ENCODE data around the gene HNRNPUL2. TPM values are rescaled to one million over a fixed set of nuclear protein-coding genes. Genes with fewer than 3 reads are reported as not detected.

HNRNPUL2 gene
- total and polyA plus RNA-seq, 9 of the 15 experiments (the other 6 are each of a cell fraction or from before 2014, with no cell fraction given) = 0.89 to 44.3 (median 15.2) TPM

- H3K4me3 ChIP-seq = peak within 1 kb of the TSS; percentile 72
- intact Hi-C loops (cut with micrococcal nuclease) = loop anchor here (2.0 to 5.0 kb wide), 2 partner anchors 19 to 310 kb away; partner anchors contain the start of gene HNRNPUL2
- peak within 1 kb of the TSS; percentile 23 for H2AFZ ChIP-seq (ENCODE audit: low read depth, low read length)
- WGBS (ENCODE audit: insufficient coverage, low coverage, missing lambda C conversion rate) = 50% methylated on average over 10 of the region's 10 CpGs
- no TSS peak for BruUV-seq (replicated peaks)
- H3K9ac ChIP-seq (ENCODE audit: insufficient read depth in 1 of 2, low read depth in 2 of 2, low read length in 2 of 2) = peak within 1 kb of the TSS; percentile 7 to 89; a peak in 2 of 4 replicates
- H3K27me3 ChIP-seq (ENCODE audit: control insufficient read depth in 2 of 2, insufficient read depth in 2 of 2, low read length in 2 of 2) = no peaks in the 10 kb centered on the region
- DNase-seq (ENCODE audit: extremely low read depth in 1 of 4, low spot score in 3 of 4) (peak; percentile 67 to 77 (median 70)), ATAC-seq (peak; percentile 53), FAIRE-seq (peak; percentile 78)
- H3K36me3 ChIP-seq (ENCODE audit: control insufficient read depth, insufficient read depth, low read length) = peaks cover 68% of the 10 kb centered on the region
- H4K20me1 ChIP-seq (replicated peaks; ENCODE audit: control insufficient read depth, insufficient read depth, low read length) = peaks cover 3% of the 10 kb centered on the region; the same call in 1 of the 2 replicates
- H3K9me1 ChIP-seq (ENCODE audit: control insufficient read depth, insufficient read depth, low read length) = peaks cover 2% of the 10 kb centered on the region
- in situ Hi-C loops (cut with MboI) = no loop called here
- H3K9me3 ChIP-seq (replicated peaks; ENCODE audit: control insufficient read depth, insufficient read depth, low read depth, low read length) = no peaks in the 10 kb centered on the region
- H3K79me2 ChIP-seq (ENCODE audit: control insufficient read depth, insufficient read depth, low read length) = peaks cover 14% of the 10 kb centered on the region
- H3K4me2 ChIP-seq (ENCODE audit: insufficient read depth, low read length) = peak within 1 kb of the TSS; percentile 78
- POLR2A ChIA-PET = interaction anchor here (0.9 to 4.1 kb wide), 14 partner anchors 10 to 148 kb away, joined by 3 to 31 read pairs (median 6); partner anchors contain the start of genes C11orf98, CSKMT, HNRNPUL2 and TTC9C
- CTCF ChIA-PET (ENCODE audit: low intra/inter-chr PET ratio) = no interaction called here
- peaks cover 29 to 42% of the 10 kb centered on the region in 2 experiments for H3K4me1 ChIP-seq (replicated peaks in 1 of 2; ENCODE audit: control insufficient read depth in 2 of 2, insufficient read depth in 2 of 2, low read length in 2 of 2)
- peak within 1 kb of the TSS; percentile 57 for H3K27ac ChIP-seq (ENCODE audit: extremely low read depth, low read depth, low read length)
- no peak for TF ChIP-seq ZC3H4 (CRISPR knock-in tag; IDR thresholded peaks at IDR 0.05; ENCODE audit: borderline replicate concordance)
- peak; percentile 82 for TF ChIP-seq ZNF740 (CRISPR knock-in tag; IDR thresholded peaks at IDR 0.05)
- no peak for TF ChIP-seq ZNF740 (tag; IDR thresholded peaks at IDR 0.05)
- no peak for TF ChIP-seq ZNF134 (CRISPR knock-in tag; conservative IDR thresholded peaks at IDR 0.05)
- TF ChIP-seq TCF7L2 (IDR thresholded peaks at IDR 0.05; ENCODE audit: low read depth, low read length) = peak; percentile 84
- peak in 1 of 2 experiments; percentile 71; a peak in 1 of 4 replicates for TF ChIP-seq RCOR1 (IDR thresholded peaks at IDR 0.05; ENCODE audit: borderline replicate concordance in 1 of 2, low read depth in 2 of 2, low read length in 2 of 2)
- peak; percentile 82 for TF ChIP-seq BHLHE40 (IDR thresholded peaks at IDR 0.05; ENCODE audit: low read length)
- TF ChIP-seq ZBTB33 (CRISPR knock-in tag; IDR thresholded peaks at IDR 0.05) = peak; percentile 69
- peak; percentile 75; the same call in 1 of the 2 replicates for TF ChIP-seq MBD2 (IDR thresholded peaks at IDR 0.05; ENCODE audit: borderline replicate concordance, low read depth)
- no peak for TF ChIP-seq GTF2A2 (tag; IDR thresholded peaks at IDR 0.05)
- no peak for TF ChIP-seq XRCC3 (IDR thresholded peaks at IDR 0.05)
- TF ChIP-seq ATF7 (IDR thresholded peaks at IDR 0.05) = peak; percentile 96
- no peak for TF ChIP-seq IRF2 (CRISPR knock-in tag; IDR thresholded peaks at IDR 0.05)
- 0 out of 2 replicates have a peak, but pooled peaks have one; percentile 12 for TF ChIP-seq CREM (IDR thresholded peaks at IDR 0.05; ENCODE audit: low read depth)
- TF ChIP-seq RFX7 (CRISPR knock-in tag; IDR thresholded peaks at IDR 0.05) = no peak
- TF ChIP-seq PRDM10 (IDR thresholded peaks at IDR 0.05; ENCODE audit: partially characterized antibody) = peak; percentile 99
Measured at GRCh38 chr11:62707277-62707861, 19.9 kb downstream of the HNRNPUL2 start, which contains the start of the genes BSCL2 and GNG3. Gene BSCL2 (minus strand): TSS chr11:62707424. CDS start chr11:62707195, 229 bp downstream. Gene GNG3 (plus strand): TSS chr11:62707676. CDS start chr11:62708296, 620 bp downstream.
